Activated CD4-positive, CD25-positive, alpha-beta regulatory T cell treated with anti-CD3 and anti-CD28 coated beads, Interleukin-2, amount 50 U/mL, for 24 hours (primary cell): ENCODE data around the gene KRT14.
"Not testable (repeated sequence)": the region's sequence is repeated elsewhere in the genome, so short reads cannot be mapped to it uniquely, and the experiment has no call there.

ENCODE experiments used
- ATAC-seq, 2 donors: fragments of 150-1000 bp; cut with Tn5 transposase; one replicate each; pipeline ENCODE4 v1.10.0; 2021; ENCODE audit warnings: mild to moderate bottlenecking in 1 of 2, moderate library complexity in 1 of 2

The KRT14 gene

GRCh38 chr17:41600318-41600717 lies 13.6 kb upstream of the KRT14 start:
- no peak for ATAC-seq

- no peak for ATAC-seq
Measured at GRCh38 chr17:41599680-41600079, 13.0 kb upstream of the KRT14 start.

- no peak for ATAC-seq
Measured at GRCh38 chr17:41595585-41595984, 8.9 kb upstream of the KRT14 start.

- ATAC-seq, result no peak
Measured at GRCh38 chr17:41594363-41594915, 7.7 kb upstream of the KRT14 start.

GRCh38 chr17:41593306-41593981 lies 6.7 kb upstream of the KRT14 start:
- ATAC-seq, result no peak

GRCh38 chr17:41592601-41593305 lies 6.1 kb upstream of the KRT14 start:
- ATAC-seq, result no peak

GRCh38 chr17:41589301-41589700 lies 2.6 kb upstream of the KRT14 start:
- ATAC-seq, result no peak

GRCh38 chr17:41588126-41588810 lies 1.6 kb upstream of the KRT14 start:
- no peak for ATAC-seq

GRCh38 chr17:41585301-41586056 lies 1.2 kb downstream of the KRT14 start:
- ATAC-seq, result no peak

GRCh38 chr17:41584331-41584927 lies 2.3 kb downstream of the KRT14 start:
- ATAC-seq, result not testable (repeated sequence)

GRCh38 chr17:41583137-41584127 lies 3.3 kb downstream of the KRT14 start:
- ATAC-seq, result no peak

- ATAC-seq, result not testable (repeated sequence)
Measured at GRCh38 chr17:41582061-41582968, 4.4 kb downstream of the KRT14 start.

- ATAC-seq, result no peak
Measured at GRCh38 chr17:41581366-41582060, 5.2 kb downstream of the KRT14 start.

- no peak for ATAC-seq
Measured at GRCh38 chr17:41580687-41581365, 5.9 kb downstream of the KRT14 start.

GRCh38 chr17:41580244-41580575 lies 6.5 kb downstream of the KRT14 start:
- ATAC-seq, result no peak

- ATAC-seq, result peak; percentile 56 to 74
Measured at GRCh38 chr17:41579484-41580243, 7.0 kb downstream of the KRT14 start.

- no peak for ATAC-seq
Measured at GRCh38 chr17:41578971-41579370, 7.7 kb downstream of the KRT14 start.

- no peak for ATAC-seq
Measured at GRCh38 chr17:41578538-41578937, 8.2 kb downstream of the KRT14 start.
